Upper lobe of right lung (tissue), 1 donor: ENCODE results near the gene UPK1A. TPM values are rescaled to one million over a fixed set of nuclear protein-coding genes. Genes with fewer than 3 reads are reported as not detected.
A peak's percentile ranks its signal among the peaks of the same experiment; 100 is the strongest.
"Not testable (repeated sequence)": the region's sequence is repeated elsewhere in the genome, so short reads cannot be mapped to it uniquely, and the experiment has no call there.

ENCODE experiments used
- ATAC-seq: fragments of 200-7000 bp; cut with Tn5 transposase; one replicate; pipeline ENCODE4 v1.9.1; 2020; ENCODE audit warnings: mild to moderate bottlenecking, moderate library complexity
- DNase-seq: peaks from one replicate; pipeline ENCODE4 v3.0.0-alpha.2; 2020
- H3K27ac ChIP-seq: fragments of 200-600 bp; one replicate; pipeline ENCODE4 v1.8.0; 2022
- H3K27me3 ChIP-seq: fragments of 200-600 bp; one replicate; pipeline ENCODE4 v1.8.0; 2022; ENCODE audit warnings: mild to moderate bottlenecking
- H3K36me3 ChIP-seq: fragments of 200-600 bp; one replicate; pipeline ENCODE4 v1.8.0; 2022
- H3K4me1 ChIP-seq: fragments of 200-600 bp; one replicate; pipeline ENCODE4 v1.8.0; 2022
- H3K4me3 ChIP-seq: fragments of 200-600 bp; one replicate; pipeline ENCODE4 v1.8.0; 2022; ENCODE audit warnings: mild to moderate bottlenecking
- H3K9me3 ChIP-seq: fragments of 200-600 bp; one replicate; pipeline ENCODE4 v1.8.0; 2022
- CTCF ChIP-seq: fragments of 200-600 bp; IDR thresholded peaks from one replicate; pipeline ENCODE4 v1.8.0; 2022; ENCODE audit warnings: antibody characterized with exemption
- intact Hi-C: fragments of 100-400 bp; cut with DNase I; formaldehyde crosslinking; loops from one replicate; pipeline ENCODE4 v1.11.0; 2022
- total RNA-seq: library from RNA; stranded (reverse); fragmentation: NEBNext Ultra II Directional; extraction: Animal tissue kit (Norgen Biotek cat#: 25700); gene quantifications from one replicate; pipeline ENCODE4 v1.2.1, GENCODE V29; 2021
- donor health status: DM: no; HTN: yes; CAD: no; lungs with severe emphysema.

UPK1A gene
- total RNA-seq, 1 donor from 2014 or later = not detected

GRCh38 chr19:35644987-35645679 is 21.2 kb upstream of the UPK1A start:
- H3K36me3 ChIP-seq = peaks cover 4% of the 10 kb centered on the region
- TF ChIP-seq CTCF = no peak
- H3K4me3 ChIP-seq = peak overlapping the region; percentile 79
- H3K27ac ChIP-seq = peak overlapping the region; percentile 73
- ATAC-seq (peak; percentile 27), DNase-seq (peak; percentile 91)
- no peaks in the 10 kb centered on the region for H3K9me3 ChIP-seq
- intact Hi-C loops = no loop called here
- H3K27me3 ChIP-seq = no peaks in the 10 kb centered on the region
- peaks cover 17% of the 10 kb centered on the region for H3K4me1 ChIP-seq

GRCh38 chr19:35645680-35646511 is 20.4 kb upstream of the UPK1A start:
- no peak overlapping the region for H3K27ac ChIP-seq
- peaks cover 17% of the 10 kb centered on the region for H3K4me1 ChIP-seq
- H3K9me3 ChIP-seq = no peaks in the 10 kb centered on the region
- no peaks in the 10 kb centered on the region for H3K27me3 ChIP-seq
- peaks cover 5% of the 10 kb centered on the region for H3K36me3 ChIP-seq
- no peak for ATAC-seq
- no peak for DNase-seq
- intact Hi-C loops = no loop called here
- no peak for TF ChIP-seq CTCF
- no peak overlapping the region for H3K4me3 ChIP-seq

- DNase-seq (peak; percentile 92), ATAC-seq (peak; percentile 85)
- peaks cover 17% of the 10 kb centered on the region for H3K4me1 ChIP-seq
- H3K4me3 ChIP-seq = peak within 1 kb of the TSS; percentile 91
- no peak for TF ChIP-seq CTCF
- intact Hi-C loops = no loop called here
- peak within 1 kb of the TSS; percentile 90 for H3K27ac ChIP-seq
- no peaks in the 10 kb centered on the region for H3K9me3 ChIP-seq
- H3K36me3 ChIP-seq = peaks cover 27% of the 10 kb centered on the region
- H3K27me3 ChIP-seq = no peaks in the 10 kb centered on the region
These were observed 18.0 kb upstream of the UPK1A start, which contains the start of gene COX6B1 for GRCh38 chr19:35648017-35648961. COX6B1 (plus strand) TSS chr19:35648323; CDS start chr19:35651244, 2,921 bp downstream.

- H3K4me1 ChIP-seq = peaks cover 11% of the 10 kb centered on the region
- no peak overlapping the region for H3K4me3 ChIP-seq
- H3K36me3 ChIP-seq = peaks cover 49% of the 10 kb centered on the region
- H3K27me3 ChIP-seq = no peaks in the 10 kb centered on the region
- DNase-seq = no peak
- no peak for TF ChIP-seq CTCF
- no peak overlapping the region for H3K27ac ChIP-seq
- H3K9me3 ChIP-seq = no peaks in the 10 kb centered on the region
- ATAC-seq = no peak
- intact Hi-C loops = no loop called here
These were observed 15.7 kb upstream of the UPK1A start for GRCh38 chr19:35650581-35650980.

GRCh38 chr19:35654828-35655227 is 11.5 kb upstream of the UPK1A start:
- not testable (repeated sequence) for H3K4me3 ChIP-seq, DNase-seq, H3K27ac ChIP-seq

More at GRCh38 chr19:35654828-35655227, 11.5 kb upstream of the UPK1A start:
- H3K4me1 ChIP-seq, ATAC-seq, intact Hi-C loops, H3K27me3 ChIP-seq, H3K9me3 ChIP-seq: not testable (repeated sequence)
- peaks cover 90% of the 10 kb centered on the region for H3K36me3 ChIP-seq
